HL-60 (cell line): ENCODE results near the gene ADAMTS8.
A peak's percentile ranks its signal among the peaks of the same experiment; 100 is the strongest.

Source experiments
- CTCF ChIP-seq: IDR thresholded peaks from one replicate; pipeline ENCODE4 v1.5.1; 2011; ENCODE audit warnings: low read length, control low read depth, inconsistent platforms; ENCODE audit not compliant: insufficient read depth
- GABPA ChIP-seq: IDR thresholded peaks from 2 replicates; pipeline ENCODE4 v1.6.1; 2012; ENCODE audit warnings: low read depth
- POLR2AphosphoS5 ChIP-seq: IDR thresholded peaks from 2 replicates; pipeline ENCODE4 v1.6.1; 2012; ENCODE audit warnings: low read depth

GRCh38 chr11:130390071-130390758 is 38.2 kb downstream of the ADAMTS8 start:
- TF ChIP-seq GABPA = no peak
- TF ChIP-seq CTCF = peak; percentile 4
- no peak for TF ChIP-seq POLR2AphosphoS5
